Measurements from ENCODE around the gene SULT1B1.

Gene SULT1B1

GRCh38 chr4:69731241-69731640 is 29.2 kb downstream of the SULT1B1 start:
- H3K4me1 ChIP-seq (ENCODE audit: control insufficient read depth in 2 of 2, insufficient read depth in 2 of 2, low read length in 2 of 2): no peaks in the 10 kb centered on the region
- H3K4me3 ChIP-seq (ENCODE audit: low read length in 2 of 2): no peak overlapping the region
- no peak overlapping the region for H3K9ac ChIP-seq (ENCODE audit: low read depth in 1 of 2, low read length in 2 of 2)
- H3K27ac ChIP-seq (ENCODE audit: low read depth in 2 of 2, low read length in 2 of 2): no peak overlapping the region
- peaks cover 7 to 14% of the 10 kb centered on the region in 2 donors for H3K36me3 ChIP-seq (ENCODE audit: control insufficient read depth in 2 of 2, insufficient read depth in 2 of 2, low read length in 2 of 2)
- no peaks in the 10 kb centered on the region for H3K9me3 ChIP-seq (ENCODE audit: control insufficient read depth in 2 of 2, low read length in 2 of 2)
- H3K27me3 ChIP-seq (ENCODE audit: control insufficient read depth in 2 of 2, insufficient read depth in 2 of 2, low read length in 2 of 2): no peaks in the 10 kb centered on the region

GRCh38 chr4:69730002-69730401 is 30.4 kb downstream of the SULT1B1 start:
- no peak overlapping the region for H3K27ac ChIP-seq (ENCODE audit: low read depth in 2 of 2, low read length in 2 of 2)

GRCh38 chr4:69727926-69728325 is 32.5 kb downstream of the SULT1B1 start:
- H3K9ac ChIP-seq (ENCODE audit: low read depth in 1 of 2, low read length in 2 of 2): no peak overlapping the region
- H3K4me3 ChIP-seq (ENCODE audit: low read length in 2 of 2): no peak overlapping the region
- peaks cover 6 to 7% of the 10 kb centered on the region in 2 donors for H3K36me3 ChIP-seq (ENCODE audit: control insufficient read depth in 2 of 2, insufficient read depth in 2 of 2, low read length in 2 of 2)
- H3K27me3 ChIP-seq (ENCODE audit: control insufficient read depth in 2 of 2, insufficient read depth in 2 of 2, low read length in 2 of 2): no peaks in the 10 kb centered on the region
- H3K9me3 ChIP-seq (ENCODE audit: control insufficient read depth in 2 of 2, low read length in 2 of 2): no peaks in the 10 kb centered on the region
- no peaks in the 10 kb centered on the region for H3K4me1 ChIP-seq (ENCODE audit: control insufficient read depth in 2 of 2, insufficient read depth in 2 of 2, low read length in 2 of 2)
- no peak overlapping the region for H3K27ac ChIP-seq (ENCODE audit: low read depth in 2 of 2, low read length in 2 of 2)

More at GRCh38 chr4:69730002-69730401, 30.4 kb downstream of the SULT1B1 start:
- Histone ChIP-seq H3K36me3 (ENCODE audit: control insufficient read depth in 2 of 2, insufficient read depth in 2 of 2, low read length in 2 of 2) (peaks cover 6 to 7% of the 10 kb centered on the region in 2 donors), H3K9ac (ENCODE audit: low read depth in 1 of 2, low read length in 2 of 2) (no peak overlapping the region), H3K4me3 (ENCODE audit: low read length in 2 of 2) (no peak overlapping the region), H3K27me3 (ENCODE audit: control insufficient read depth in 2 of 2, insufficient read depth in 2 of 2, low read length in 2 of 2) (no peaks in the 10 kb centered on the region), H3K4me1 (ENCODE audit: control insufficient read depth in 2 of 2, insufficient read depth in 2 of 2, low read length in 2 of 2) (no peaks in the 10 kb centered on the region), H3K9me3 (ENCODE audit: control insufficient read depth in 2 of 2, low read length in 2 of 2) (no peaks in the 10 kb centered on the region)

- Histone ChIP-seq H3K27ac (ENCODE audit: low read depth in 2 of 2, low read length in 2 of 2) (no peak overlapping the region), H3K36me3 (ENCODE audit: control insufficient read depth in 2 of 2, insufficient read depth in 2 of 2, low read length in 2 of 2) (peaks cover 9 to 10% of the 10 kb centered on the region in 2 donors), H3K4me3 (ENCODE audit: low read length in 2 of 2) (no peak overlapping the region), H3K4me1 (ENCODE audit: control insufficient read depth in 2 of 2, insufficient read depth in 2 of 2, low read length in 2 of 2) (no peaks in the 10 kb centered on the region), H3K9me3 (ENCODE audit: control insufficient read depth in 2 of 2, low read length in 2 of 2) (no peaks in the 10 kb centered on the region), H3K9ac (ENCODE audit: low read depth in 1 of 2, low read length in 2 of 2) (no peak overlapping the region), H3K27me3 (ENCODE audit: control insufficient read depth in 2 of 2, insufficient read depth in 2 of 2, low read length in 2 of 2) (no peaks in the 10 kb centered on the region)
Observed at GRCh38 chr4:69727426-69727825, 33.0 kb downstream of the SULT1B1 start.

- Histone ChIP-seq H3K9me3 (ENCODE audit: control insufficient read depth in 2 of 2, low read length in 2 of 2) (no peaks in the 10 kb centered on the region), H3K36me3 (ENCODE audit: control insufficient read depth in 2 of 2, insufficient read depth in 2 of 2, low read length in 2 of 2) (peaks cover 6 to 9% of the 10 kb centered on the region in 2 donors), H3K9ac (ENCODE audit: low read depth in 1 of 2, low read length in 2 of 2) (no peak overlapping the region), H3K27me3 (ENCODE audit: control insufficient read depth in 2 of 2, insufficient read depth in 2 of 2, low read length in 2 of 2) (no peaks in the 10 kb centered on the region), H3K4me1 (ENCODE audit: control insufficient read depth in 2 of 2, insufficient read depth in 2 of 2, low read length in 2 of 2) (no peaks in the 10 kb centered on the region), H3K4me3 (ENCODE audit: low read length in 2 of 2) (no peak overlapping the region), H3K27ac (ENCODE audit: low read depth in 2 of 2, low read length in 2 of 2) (no peak overlapping the region)
Observed at GRCh38 chr4:69726971-69727370, 33.4 kb downstream of the SULT1B1 start.

- no peaks in the 10 kb centered on the region for H3K4me1 ChIP-seq (ENCODE audit: control insufficient read depth in 2 of 2, insufficient read depth in 2 of 2, low read length in 2 of 2)
- H3K4me3 ChIP-seq (ENCODE audit: low read length in 2 of 2): no peak overlapping the region
- H3K36me3 ChIP-seq (ENCODE audit: control insufficient read depth in 2 of 2, insufficient read depth in 2 of 2, low read length in 2 of 2): peaks cover 3 to 6% of the 10 kb centered on the region in 2 donors
- no peaks in the 10 kb centered on the region for H3K27me3 ChIP-seq (ENCODE audit: control insufficient read depth in 2 of 2, insufficient read depth in 2 of 2, low read length in 2 of 2)
- H3K9me3 ChIP-seq (ENCODE audit: control insufficient read depth in 2 of 2, low read length in 2 of 2): no peaks in the 10 kb centered on the region
- no peak overlapping the region for H3K9ac ChIP-seq (ENCODE audit: low read depth in 1 of 2, low read length in 2 of 2)
- no peak overlapping the region for H3K27ac ChIP-seq (ENCODE audit: low read depth in 2 of 2, low read length in 2 of 2)
Observed at GRCh38 chr4:69718396-69719271, 41.8 kb downstream of the SULT1B1 start.

- Histone ChIP-seq H3K4me3 (ENCODE audit: low read length in 2 of 2) (no peak overlapping the region), H3K4me1 (ENCODE audit: control insufficient read depth in 2 of 2, insufficient read depth in 2 of 2, low read length in 2 of 2) (no peaks in the 10 kb centered on the region), H3K27me3 (ENCODE audit: control insufficient read depth in 2 of 2, insufficient read depth in 2 of 2, low read length in 2 of 2) (no peaks in the 10 kb centered on the region), H3K9ac (ENCODE audit: low read depth in 1 of 2, low read length in 2 of 2) (no peak overlapping the region), H3K27ac (ENCODE audit: low read depth in 2 of 2, low read length in 2 of 2) (no peak overlapping the region), H3K36me3 (ENCODE audit: control insufficient read depth in 2 of 2, insufficient read depth in 2 of 2, low read length in 2 of 2) (peaks cover 3 to 6% of the 10 kb centered on the region in 2 donors), H3K9me3 (ENCODE audit: control insufficient read depth in 2 of 2, low read length in 2 of 2) (no peaks in the 10 kb centered on the region)
Observed at GRCh38 chr4:69717778-69718177, 42.6 kb downstream of the SULT1B1 start.

GRCh38 chr4:69716654-69717053 is 43.8 kb downstream of the SULT1B1 start:
- Histone ChIP-seq H3K27me3 (ENCODE audit: control insufficient read depth in 2 of 2, insufficient read depth in 2 of 2, low read length in 2 of 2) (no peaks in the 10 kb centered on the region), H3K4me3 (ENCODE audit: low read length in 2 of 2) (no peak overlapping the region), H3K9ac (ENCODE audit: low read depth in 1 of 2, low read length in 2 of 2) (no peak overlapping the region), H3K9me3 (ENCODE audit: control insufficient read depth in 2 of 2, low read length in 2 of 2) (no peaks in the 10 kb centered on the region), H3K36me3 (ENCODE audit: control insufficient read depth in 2 of 2, insufficient read depth in 2 of 2, low read length in 2 of 2) (no peaks in the 10 kb centered on the region), H3K4me1 (ENCODE audit: control insufficient read depth in 2 of 2, insufficient read depth in 2 of 2, low read length in 2 of 2) (no peaks in the 10 kb centered on the region), H3K27ac (ENCODE audit: low read depth in 2 of 2, low read length in 2 of 2) (no peak overlapping the region)

GRCh38 chr4:69714086-69714485 is 46.3 kb downstream of the SULT1B1 start:
- H3K4me3 ChIP-seq (ENCODE audit: low read length in 2 of 2): no peak overlapping the region
- H3K9ac ChIP-seq (ENCODE audit: low read depth in 1 of 2, low read length in 2 of 2): no peak overlapping the region
- H3K9me3 ChIP-seq (ENCODE audit: control insufficient read depth in 2 of 2, low read length in 2 of 2): no peaks in the 10 kb centered on the region
- no peaks in the 10 kb centered on the region for H3K36me3 ChIP-seq (ENCODE audit: control insufficient read depth in 2 of 2, insufficient read depth in 2 of 2, low read length in 2 of 2)
- no peak overlapping the region for H3K27ac ChIP-seq (ENCODE audit: low read depth in 2 of 2, low read length in 2 of 2)
- no peaks in the 10 kb centered on the region for H3K4me1 ChIP-seq (ENCODE audit: control insufficient read depth in 2 of 2, insufficient read depth in 2 of 2, low read length in 2 of 2)
- H3K27me3 ChIP-seq (ENCODE audit: control insufficient read depth in 2 of 2, insufficient read depth in 2 of 2, low read length in 2 of 2): no peaks in the 10 kb centered on the region

- Histone ChIP-seq H3K27ac (ENCODE audit: low read depth in 2 of 2, low read length in 2 of 2) (no peak overlapping the region), H3K9ac (ENCODE audit: low read depth in 1 of 2, low read length in 2 of 2) (no peak overlapping the region), H3K4me3 (ENCODE audit: low read length in 2 of 2) (no peak overlapping the region)
Observed at GRCh38 chr4:69713593-69713992, 46.8 kb downstream of the SULT1B1 start.

More at GRCh38 chr4:69713593-69713992, 46.8 kb downstream of the SULT1B1 start:
- H3K9me3 ChIP-seq (ENCODE audit: control insufficient read depth in 2 of 2, low read length in 2 of 2): no peaks in the 10 kb centered on the region
- no peaks in the 10 kb centered on the region for H3K27me3 ChIP-seq (ENCODE audit: control insufficient read depth in 2 of 2, insufficient read depth in 2 of 2, low read length in 2 of 2)
- no peaks in the 10 kb centered on the region for H3K4me1 ChIP-seq (ENCODE audit: control insufficient read depth in 2 of 2, insufficient read depth in 2 of 2, low read length in 2 of 2)
- no peaks in the 10 kb centered on the region for H3K36me3 ChIP-seq (ENCODE audit: control insufficient read depth in 2 of 2, insufficient read depth in 2 of 2, low read length in 2 of 2)

Measured in mucosa of rectum (tissue), 2 donors.